CD4-positive, alpha-beta T cell treated with Interleukin-4 for 4 hours (primary cell): ENCODE measurements around the gene SGMS2.
A peak's percentile ranks its signal among the peaks of the same experiment; 100 is the strongest.

Source experiments
- DNase-seq: peaks from one replicate; pipeline ENCODE4 v3.0.0-alpha.2; 2020

Gene SGMS2

DNA sequence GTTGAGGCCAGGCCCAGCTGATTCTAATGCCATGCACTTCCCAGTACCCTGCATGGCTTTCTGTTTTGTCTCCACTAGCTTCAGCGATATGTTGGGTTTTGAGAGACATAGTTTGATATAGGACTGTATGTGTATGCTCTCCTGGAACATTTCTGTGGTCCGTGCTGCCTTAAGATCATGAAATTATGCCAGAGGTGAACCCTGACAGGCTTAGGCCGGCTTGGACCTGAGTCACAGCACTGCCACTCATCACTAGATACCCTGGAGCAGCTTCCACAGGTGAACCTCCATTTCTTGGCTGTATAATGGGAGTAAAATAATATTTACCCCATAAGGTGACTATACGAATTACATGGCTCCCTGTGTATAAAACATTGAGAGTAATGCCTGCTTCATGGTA, 6.4 kb downstream of the SGMS2 start:
- no peak for DNase-seq

DNA sequence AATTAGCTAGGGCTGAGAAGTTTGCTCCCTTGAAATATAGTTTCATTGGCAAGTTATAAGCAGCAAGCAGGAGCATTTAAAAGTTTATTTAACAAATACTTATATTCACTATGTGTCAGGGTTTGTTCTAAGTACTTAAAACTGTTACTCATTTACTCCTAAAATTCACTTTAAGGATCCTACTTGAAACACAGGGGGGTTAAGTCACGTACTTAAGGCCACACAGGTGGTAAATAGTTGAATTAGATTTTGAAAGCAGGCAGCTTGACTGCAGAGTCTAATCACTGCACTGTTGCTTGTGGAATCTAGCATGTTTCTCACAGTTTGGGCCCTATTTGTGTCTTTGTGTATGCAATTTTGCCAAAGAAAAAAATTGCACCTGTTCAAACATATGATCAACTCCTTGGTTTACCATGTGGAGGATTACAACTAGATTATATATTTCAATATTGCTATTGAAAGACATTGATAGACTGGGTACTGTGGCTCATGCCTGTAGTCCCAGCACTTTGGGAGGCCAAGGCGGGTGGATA, 7.6 kb downstream of the SGMS2 start:
- no peak for DNase-seq

DNA sequence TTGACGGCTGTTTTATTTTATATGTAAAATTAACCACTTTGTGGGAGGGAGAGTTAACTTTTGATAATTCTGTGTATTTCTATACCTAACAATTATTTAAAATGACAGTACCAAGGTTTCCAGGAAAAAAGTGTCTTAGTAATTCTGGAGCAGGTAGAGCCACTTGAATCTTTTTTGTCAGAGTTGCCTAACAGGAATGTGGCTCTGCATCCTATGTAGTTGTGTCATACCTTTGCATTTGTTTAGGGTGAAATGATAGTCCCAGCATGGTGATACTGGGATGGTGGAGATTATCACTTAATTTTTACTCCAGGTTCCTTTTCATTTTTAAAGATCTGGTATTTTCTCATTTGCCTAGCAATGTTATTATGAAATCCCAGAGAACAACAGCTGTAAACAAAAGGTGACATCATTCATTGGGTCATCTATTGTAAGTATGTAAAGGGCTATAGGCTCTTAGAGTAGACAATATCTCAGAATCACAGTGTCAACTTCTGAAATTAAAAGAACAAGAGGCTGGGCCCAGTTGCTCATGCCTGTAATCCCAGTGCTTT, 9.6 kb downstream of the SGMS2 start:
- DNase-seq = no peak

DNA sequence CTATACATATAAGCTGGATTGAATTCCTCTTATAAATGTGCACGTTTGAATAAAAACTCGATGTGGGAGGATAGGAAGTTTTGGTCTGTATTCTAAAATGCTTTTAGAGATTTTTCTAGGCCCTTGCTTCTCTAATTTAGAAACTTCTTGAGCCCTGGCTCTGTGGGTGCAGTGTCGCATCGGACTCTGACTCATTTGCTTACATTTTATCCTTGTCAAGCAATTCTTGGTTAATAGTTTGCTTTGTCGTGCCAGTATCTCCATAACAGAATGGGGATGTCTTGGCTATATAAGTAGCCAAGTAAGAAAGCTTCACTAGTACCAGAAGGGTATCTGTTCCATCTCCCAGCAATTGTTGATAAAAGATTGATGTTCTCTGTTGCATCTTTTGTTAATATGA, 10.7 kb downstream of the SGMS2 start:
- no peak for DNase-seq

DNA sequence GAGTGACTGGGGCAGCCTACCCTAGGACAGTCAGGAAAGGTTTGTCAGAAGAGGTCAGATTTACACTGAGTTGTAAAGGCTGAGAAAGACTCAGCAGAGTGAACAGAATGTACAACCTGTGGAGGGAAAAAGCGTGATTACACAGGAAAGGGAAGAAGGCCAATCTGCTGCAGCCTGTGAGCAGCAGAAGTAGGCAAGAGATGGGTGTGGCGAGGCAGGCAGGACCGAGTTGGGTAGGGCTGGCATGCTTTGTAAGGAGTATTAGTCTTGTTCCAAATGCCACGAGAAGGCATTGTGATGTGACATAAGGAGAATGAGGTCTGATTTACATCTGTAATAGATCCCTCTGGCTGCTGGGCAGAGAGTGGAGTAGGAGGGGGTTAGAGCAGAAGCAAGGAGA, 12.6 kb downstream of the SGMS2 start:
- DNase-seq = no peak

DNA sequence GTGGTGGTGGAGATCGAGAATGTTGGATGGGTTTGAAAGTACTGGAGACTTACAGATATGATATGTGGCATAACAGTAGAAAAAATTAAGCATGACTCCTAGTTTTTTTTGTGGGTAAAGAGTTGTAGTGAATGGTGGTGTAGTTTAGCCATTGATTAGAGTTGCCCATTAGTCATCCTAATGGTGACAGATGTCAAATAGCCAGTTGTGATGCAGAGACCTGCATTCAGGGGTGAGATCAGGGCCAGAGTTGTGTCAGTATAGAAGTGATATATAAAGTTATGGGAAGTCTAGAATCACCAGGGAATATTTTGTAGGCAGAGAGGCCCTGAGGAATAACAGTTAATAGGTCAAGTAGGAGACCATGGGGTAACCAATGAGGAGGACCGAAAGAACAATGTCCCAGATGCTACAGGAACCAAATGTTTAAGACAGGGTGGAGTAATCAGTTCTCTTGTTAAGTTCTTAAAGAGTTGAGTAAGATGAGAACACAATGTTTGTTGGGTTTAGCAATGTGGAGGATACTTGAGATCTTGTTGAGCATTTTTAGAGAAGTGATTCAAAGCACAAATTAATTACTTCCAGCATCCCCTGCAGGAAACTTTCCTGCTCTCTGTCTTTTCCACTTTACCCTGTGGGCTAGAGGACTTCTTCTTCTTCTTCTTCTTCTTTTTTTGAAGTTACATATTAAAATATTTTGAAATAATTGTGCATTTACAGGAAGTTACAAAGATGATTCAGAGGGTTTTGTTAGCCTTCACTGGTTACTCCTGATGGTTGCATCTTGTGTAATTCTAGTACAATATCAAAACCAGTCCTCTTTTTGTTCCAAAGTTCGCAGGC, 13.3 kb downstream of the SGMS2 start:
- no peak for DNase-seq

DNA sequence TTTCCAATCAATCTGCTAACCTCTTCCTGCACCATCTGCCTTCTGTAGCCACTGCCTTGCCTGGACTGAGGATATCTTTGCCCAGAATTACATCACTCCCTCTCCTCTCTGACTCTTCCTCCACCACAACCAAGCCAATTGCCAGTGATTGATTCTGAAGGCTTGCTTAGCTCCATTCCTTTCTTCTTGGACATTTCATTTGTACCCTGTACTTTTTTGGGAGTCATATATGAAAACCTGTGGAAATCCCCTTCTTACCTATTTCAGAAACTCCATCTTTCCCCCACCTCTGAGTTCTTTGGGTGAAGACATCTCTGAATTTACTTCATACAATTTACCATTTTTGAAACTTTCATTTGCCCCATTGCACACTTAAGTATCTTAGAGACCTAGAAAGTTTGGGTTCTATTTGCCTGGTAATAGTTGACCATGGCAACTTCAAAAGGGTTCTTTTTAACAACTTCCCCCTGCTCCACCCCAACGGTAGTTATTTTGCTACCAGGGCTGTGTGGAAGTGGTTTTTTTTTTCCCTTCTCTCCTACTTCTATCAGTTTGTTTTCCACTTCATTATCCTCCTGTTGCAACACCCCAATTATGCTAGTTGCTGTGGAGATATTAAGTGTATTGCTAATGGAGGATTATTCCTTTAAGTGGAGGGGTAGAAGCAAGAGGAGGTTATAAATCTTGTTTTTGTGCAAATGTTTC, 14.3 kb downstream of the SGMS2 start:
- no peak for DNase-seq

DNA sequence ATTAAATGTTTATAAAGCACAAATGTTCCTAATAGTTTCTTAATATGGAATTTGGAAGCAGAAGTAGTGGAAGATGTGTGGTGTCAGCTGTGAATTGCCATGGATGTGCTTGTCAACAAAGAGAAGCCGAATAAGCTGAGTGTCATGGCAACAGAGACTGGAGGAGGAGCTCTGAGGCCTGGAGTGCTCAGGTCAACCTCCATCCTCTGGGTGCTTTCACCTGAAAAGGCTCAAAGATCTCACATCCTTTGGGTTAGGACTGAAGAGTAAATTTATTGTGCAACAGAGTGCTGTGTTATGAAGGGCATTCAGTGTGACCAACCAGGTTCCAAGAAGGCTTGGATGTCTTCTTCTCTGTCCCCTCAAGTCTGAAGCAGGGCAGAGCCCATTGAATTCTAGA, 18.7 kb downstream of the SGMS2 start:
- no peak for DNase-seq

DNA sequence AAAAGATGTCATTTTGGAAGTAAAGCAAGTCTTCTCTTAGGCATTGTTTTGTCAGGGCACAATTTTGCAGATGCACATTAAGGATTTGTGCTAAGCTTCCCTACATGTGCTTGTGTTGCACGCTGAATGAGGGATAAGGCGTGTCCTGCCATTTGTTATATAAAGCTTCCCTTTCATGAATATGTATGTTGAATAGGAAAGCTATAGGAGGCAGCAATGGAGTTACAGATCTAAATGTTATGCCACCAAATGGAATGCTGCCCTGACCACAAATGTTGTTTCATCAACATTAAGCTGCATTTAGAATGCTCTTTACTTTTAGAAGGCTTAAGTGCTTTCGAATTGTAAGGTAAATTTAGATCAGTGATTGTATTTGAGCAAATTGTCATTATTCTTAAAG, 20.9 kb downstream of the SGMS2 start:
- no peak for DNase-seq

DNA sequence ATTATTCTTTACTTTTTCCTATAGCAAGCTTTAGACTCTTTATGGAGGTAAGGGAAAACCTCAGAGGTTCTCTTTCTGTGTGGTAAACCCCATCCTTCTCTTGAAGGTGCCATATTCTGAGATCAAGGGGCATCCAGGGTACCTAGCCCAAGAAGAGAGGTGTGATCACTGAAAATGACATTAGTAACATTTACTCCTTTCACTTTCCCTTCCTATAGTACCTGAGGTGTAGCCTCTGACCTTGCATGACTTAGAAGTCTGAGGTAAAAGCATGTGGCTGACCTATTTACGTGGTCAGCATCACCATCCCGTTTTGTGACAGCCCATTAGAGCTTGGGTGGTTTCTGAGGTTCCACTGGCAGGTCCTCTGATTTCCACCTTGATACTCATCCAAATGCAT, 25.7 kb downstream of the SGMS2 start:
- no peak for DNase-seq

DNA sequence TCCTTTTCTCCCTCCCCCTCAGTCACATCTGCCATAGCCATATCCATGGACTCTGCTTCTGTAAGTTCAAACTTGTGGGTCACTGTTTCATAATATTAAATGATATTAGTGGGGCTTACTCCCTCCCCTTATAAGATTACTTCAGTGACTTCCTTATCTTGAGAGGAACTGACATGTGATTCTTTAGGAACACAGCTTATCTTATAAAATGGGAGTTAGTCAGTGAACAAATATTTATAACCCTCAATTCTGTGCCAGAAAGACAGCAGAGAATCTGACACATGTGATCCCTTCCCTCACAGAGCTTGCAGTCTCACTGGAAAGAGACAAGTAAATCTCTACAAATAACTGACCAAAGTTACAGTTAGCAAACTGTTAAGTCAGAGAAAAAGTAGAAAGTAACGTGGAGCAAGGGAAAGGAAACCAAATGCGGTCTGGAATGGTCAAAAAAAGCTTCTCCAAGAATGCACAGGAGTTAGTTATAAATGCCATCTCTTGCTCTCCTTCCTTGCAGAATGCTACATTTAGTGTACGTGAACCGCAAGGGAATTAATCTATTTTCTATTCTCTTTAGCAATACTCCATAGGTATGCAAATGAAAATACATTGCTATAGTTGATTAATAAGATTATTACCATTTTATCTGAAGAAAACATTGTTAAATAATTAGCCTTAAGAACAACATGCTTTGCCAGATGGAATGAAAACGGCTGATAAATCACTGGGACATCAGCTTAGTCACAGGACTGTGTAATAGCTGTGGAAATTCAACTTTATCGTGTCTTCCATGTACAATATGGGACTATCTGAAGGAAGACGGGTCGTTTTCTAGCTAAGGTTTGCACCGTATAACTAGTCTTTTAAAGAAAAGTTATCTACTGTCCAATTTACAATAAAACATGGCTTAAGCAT, 29.0 kb downstream of the SGMS2 start:
- DNase-seq = no peak

DNA sequence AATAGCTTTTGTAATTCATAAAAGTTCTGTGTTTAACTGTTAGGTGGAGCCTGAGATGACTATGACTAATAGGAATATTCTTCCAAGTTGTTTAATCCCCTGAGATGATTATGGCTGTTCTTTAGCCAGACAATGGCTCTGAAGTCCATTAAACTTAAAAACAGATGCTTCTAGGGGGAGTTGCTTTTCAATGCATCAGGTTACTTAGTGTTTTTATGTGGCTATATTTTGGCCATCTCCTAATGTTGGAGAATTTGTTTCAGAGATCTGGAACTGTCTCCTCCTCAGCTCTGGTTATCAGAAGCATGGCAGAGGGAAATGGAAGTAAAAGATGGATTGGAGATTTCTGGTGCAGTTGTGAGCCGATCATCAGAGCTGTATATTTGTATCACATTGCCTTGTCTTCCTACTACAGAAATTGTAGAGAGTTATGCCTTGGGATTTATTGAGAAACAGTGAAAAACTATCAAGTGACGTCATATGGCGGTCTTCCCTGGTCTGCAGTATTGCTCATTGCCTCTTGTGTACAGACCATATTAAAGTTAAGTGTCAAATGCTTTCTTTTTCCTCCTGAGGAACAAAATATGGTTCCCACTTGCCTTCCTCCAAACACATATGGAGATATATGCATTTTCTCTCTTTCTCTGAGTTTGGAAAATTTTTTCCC, 29.8 kb downstream of the SGMS2 start:
- DNase-seq = no peak

DNA sequence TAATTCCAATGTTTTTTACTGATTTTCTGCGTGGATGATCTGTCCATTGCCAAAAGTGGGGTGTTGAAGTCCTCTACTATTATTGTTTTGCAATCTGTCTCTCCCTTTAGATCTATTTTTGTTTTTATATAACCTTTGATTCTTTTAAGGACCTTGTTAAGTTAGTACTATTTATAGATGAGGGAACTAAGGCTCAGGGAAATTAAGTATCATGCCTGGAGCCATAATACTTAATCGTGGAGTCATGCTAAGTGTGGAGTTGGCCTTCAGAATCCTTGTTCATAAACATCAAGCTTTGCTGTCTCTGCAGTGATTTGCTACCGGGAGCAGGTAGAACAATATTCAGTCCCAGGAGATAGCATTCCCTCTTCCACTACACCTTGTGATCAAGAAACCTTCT, 31.0 kb downstream of the SGMS2 start:
- DNase-seq = no peak

DNA sequence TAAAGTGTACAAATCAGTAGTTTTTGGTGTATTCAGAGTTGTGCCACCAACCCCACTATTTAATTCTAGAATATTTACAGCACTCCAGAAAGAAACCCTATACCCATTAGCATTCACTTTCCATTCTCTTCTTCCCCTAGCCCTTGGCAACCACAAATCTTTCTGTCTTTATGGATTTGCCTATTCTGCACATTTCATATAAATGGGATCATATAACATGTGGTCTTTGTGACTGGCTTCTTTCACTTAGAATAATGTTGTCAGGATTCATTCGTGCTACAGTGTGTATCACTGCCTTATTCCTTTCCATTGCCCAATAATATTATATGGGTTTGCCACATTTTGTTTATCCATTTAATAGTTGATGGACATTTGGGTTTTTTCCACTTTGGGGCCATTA, 32.2 kb downstream of the SGMS2 start:
- no peak for DNase-seq

DNA sequence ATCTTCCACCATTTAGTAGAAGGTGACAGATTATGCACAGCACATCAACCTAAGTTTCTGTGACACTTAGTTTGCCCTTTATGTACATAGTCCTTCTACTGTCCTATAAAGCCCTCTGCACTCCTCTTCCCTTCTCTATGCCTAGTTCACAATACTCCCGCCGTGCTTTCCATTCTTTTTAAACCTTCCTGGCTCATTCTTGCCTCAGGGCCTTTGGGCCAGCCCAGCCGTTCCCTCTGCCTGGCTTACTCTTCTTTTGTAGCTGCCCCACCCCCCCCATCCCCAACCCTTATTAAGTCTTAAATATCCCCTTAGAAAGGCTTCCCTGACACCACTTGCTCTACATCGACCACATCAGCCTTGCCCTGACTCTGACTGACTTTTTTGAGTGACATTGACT, 33.0 kb downstream of the SGMS2 start:
- no peak for DNase-seq

DNA sequence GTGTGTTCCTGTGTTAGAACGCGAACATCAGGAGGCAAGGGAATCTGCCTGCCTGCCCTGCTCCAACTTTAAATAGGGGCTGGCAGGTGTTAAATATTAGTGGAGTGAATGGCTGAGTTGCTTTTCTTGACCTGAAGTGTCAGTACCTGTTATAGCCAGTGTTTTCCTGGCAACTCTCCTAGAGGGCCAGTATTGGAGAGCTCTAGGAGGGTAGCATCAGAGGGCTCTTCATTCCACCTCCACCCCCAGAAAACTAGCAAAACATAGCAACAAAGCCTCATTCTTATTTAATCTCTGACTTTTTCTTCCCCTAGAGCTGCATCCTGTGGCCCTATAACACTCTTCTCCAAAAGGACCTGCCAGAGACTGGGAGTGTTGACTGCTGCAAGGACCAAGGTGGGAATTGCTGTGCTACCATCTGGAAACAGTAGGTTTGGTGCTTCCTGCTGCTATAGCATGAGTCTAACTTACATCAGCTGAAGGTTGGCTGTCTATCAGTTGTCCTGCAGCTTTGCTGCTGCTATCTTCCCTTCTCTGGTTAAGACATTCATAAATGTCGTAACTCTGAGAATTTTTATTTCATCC, 33.5 kb downstream of the SGMS2 start:
- no peak for DNase-seq

DNA sequence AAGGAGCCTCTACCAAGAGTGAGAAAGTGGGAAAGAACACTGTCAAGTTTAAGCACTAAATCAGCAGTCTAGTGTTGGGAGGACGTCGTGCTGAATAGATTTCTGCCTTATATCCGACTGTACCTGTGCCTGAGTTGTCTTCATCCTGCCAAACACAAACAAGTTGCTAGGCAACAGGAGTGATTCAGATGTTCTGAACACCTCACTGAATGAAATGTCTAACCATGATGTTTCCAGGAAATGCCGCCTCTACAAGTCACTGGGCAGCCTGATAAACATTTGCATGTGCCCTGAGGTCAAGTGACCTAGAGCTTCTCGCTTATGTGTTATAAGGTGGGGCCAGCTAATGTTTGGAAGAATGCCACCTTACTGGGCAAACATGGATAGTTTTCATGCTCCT, 37.9 kb downstream of the SGMS2 start:
- DNase-seq = peak; percentile 15

DNA sequence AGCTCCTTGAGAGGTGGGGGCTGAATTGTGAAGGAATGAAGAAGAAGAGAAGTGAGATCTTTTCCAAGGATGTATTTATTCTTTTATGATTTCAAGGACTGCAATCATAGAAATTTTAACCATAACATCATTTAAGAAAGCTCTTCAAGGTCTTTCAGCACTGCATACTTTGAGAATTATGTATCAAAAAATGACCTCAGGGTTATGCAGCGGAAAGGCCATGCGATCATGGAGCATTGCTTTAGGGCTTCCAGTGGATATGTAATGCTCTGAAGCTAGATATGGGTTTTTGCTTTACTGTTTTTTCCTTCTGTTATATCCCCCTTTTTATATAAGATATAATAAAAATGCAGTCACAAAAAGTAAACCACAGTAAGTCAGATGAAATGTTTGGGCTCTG, 38.7 kb downstream of the SGMS2 start:
- DNase-seq = no peak

DNA sequence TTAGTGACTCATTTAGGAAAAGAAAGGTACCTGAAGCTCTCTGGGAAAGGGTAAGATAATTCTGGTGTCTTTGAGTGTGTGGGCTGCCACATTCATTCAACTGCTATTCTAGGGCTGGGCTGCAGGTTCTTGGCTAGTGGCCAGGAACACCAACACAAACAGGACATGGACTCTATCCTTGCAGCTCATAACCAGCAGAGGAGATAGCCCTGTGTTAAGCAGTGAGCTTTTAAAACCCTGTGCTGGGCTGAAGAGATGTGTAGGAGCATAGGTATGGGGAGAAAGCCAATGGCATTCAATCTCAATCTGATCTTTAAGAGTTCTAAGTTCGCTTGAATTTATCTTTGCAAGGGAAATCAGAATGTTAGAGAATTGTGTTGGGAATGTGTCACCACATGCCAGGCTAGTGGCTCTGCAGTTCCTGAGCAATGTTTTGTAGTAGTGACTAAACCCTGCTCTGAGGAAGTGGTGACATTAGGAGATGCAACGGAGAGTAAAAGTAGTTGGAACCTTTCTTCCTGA, 39.2 kb downstream of the SGMS2 start:
- no peak for DNase-seq

DNA sequence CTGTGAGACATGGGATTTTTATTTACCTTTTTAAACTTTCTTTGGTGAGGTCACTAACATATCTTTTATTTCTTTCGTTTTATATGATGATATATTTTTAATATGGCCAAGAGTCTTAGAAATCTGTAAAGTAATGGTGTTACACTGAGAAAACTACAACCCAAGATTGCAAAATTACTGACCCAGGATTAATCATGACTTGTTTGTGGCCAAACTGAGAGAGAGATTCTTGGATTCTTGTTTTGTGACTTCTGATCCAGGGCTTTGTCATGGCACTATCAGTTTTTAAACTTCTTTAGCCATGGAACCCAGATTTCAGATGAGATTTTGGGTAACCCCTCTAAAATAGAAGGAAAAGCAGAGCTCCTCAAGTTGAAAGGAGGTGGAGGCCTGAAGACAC, 42.0 kb downstream of the SGMS2 start:
- no peak for DNase-seq

DNA sequence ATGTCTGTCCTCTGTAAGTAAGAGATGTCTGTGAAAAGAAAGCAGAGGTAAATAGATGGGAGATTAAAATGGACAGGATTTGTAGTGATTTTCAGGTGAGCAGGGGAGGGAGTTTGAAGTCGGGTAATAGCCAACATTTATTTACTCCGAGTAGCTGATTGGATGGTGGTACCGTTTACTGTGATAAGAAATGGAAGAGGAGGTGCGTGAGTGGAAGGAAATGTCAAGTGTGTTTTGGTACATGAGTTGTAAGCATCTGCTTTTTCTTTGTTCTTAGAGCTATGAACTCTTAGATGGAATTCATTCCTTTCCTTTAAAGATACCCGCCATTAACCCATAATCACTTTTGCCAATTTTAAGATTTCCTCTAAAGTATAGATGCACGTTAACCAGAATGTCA, 45.5 kb downstream of the SGMS2 start:
- no peak for DNase-seq
